ENCODE data around the gene CNKSR3.

GRCh38 chr6:154433477-154434241 is 76.8 kb downstream of the CNKSR3 start:
- TF ChIP-seq, protein P1, sequence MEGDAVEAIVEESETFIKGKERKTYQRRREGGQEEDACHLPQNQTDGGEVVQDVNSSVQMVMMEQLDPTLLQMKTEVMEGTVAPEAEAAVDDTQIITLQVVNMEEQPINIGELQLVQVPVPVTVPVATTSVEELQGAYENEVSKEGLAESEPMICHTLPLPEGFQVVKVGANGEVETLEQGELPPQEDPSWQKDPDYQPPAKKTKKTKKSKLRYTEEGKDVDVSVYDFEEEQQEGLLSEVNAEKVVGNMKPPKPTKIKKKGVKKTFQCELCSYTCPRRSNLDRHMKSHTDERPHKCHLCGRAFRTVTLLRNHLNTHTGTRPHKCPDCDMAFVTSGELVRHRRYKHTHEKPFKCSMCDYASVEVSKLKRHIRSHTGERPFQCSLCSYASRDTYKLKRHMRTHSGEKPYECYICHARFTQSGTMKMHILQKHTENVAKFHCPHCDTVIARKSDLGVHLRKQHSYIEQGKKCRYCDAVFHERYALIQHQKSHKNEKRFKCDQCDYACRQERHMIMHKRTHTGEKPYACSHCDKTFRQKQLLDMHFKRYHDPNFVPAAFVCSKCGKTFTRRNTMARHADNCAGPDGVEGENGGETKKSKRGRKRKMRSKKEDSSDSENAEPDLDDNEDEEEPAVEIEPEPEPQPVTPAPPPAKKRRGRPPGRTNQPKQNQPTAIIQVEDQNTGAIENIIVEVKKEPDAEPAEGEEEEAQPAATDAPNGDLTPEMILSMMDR (IDR thresholded peaks at IDR 0.05; ENCODE audit: low read length), result no peak
- no peak for TF ChIP-seq EZH2 (IDR thresholded peaks at IDR 0.05; ENCODE audit: borderline replicate concordance, low read length)
